HG03159 (cell line): Measurements from ENCODE around the gene EPM2AIP1.
A peak's percentile ranks its signal among the peaks of the same experiment; 100 is the strongest.
"Not testable (repeated sequence)": the region's sequence is repeated elsewhere in the genome, so short reads cannot be mapped to it uniquely, and the experiment has no call there.

Source experiments
- ATAC-seq: cut with Tn5 transposase; IDR thresholded peaks from one replicate; pipeline ENCODE4 v1.9.1; 2021; ENCODE audit warnings: mild to moderate bottlenecking, moderate library complexity; ENCODE audit not compliant: unreplicated experiment

The EPM2AIP1 gene

GRCh38 chr3:36954452-36955134, 38.3 kb downstream of the EPM2AIP1 start:
- ATAC-seq, result no peak

DNA sequence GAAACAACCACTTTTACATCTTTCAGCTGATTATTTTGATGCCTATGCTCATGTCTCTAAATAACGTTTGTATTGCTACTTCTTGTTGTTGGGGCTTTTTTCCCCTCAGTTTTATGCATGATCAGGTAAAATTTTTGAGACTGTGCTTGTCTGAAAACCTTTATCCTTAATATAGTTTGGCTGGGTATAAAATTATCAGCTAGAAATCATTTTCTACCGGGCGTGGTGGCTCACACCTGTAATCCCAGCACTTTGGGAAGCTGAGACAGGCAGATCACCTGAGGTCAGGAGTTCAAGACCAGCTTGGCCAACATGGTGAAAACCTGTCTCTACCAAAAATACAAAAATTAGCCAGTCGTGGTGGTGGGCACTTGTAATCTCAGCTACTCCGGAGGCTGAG, 45.1 kb downstream of the EPM2AIP1 start:
- ATAC-seq, result not testable (repeated sequence)

GRCh38 chr3:36945333-36945980, 47.5 kb downstream of the EPM2AIP1 start:
- no peak for ATAC-seq

GRCh38 chr3:36944641-36945270, 48.2 kb downstream of the EPM2AIP1 start, which contains the start of gene TRANK1:
TRANK1 (minus strand) TSS chr3:36945054; CDS start chr3:36944809, 245 bp downstream.
- ATAC-seq, result peak; percentile 63

DNA sequence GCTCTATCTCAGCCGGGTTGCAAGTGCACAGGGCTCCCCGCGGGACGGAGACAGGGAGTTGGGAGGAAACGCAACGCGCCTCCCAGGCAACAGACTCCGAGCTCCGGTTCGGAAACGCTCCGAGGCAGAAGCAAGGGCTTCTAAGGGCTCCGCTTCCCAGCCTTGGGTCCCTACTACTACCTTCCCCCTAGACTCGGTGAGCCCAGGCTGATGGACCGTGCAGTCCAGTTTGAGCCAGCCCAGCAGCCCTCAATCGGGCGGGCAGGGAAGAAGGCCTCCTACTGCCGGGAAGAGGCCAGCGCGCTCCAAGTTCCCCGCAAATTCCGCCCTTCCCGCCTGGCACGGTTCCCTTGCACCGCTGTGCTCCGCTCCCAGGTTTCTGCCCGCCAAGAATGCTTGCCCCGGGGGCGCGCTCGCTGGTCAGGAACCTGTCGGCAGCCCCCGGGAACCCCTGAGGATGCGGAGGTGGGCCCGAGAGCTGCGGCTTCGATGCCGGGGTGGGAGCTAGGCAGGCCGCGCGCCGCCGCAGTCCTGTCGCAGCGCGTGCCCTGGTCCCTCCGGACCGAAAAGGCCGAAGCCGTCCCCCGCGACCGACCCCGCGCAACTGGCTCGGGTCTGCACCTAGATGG, 48.8 kb downstream of the EPM2AIP1 start:
- ATAC-seq, result peak; percentile 62

GRCh38 chr3:36943601-36944000, 49.3 kb downstream of the EPM2AIP1 start:
- no peak for ATAC-seq

GRCh38 chr3:36942638-36943248, 50.2 kb downstream of the EPM2AIP1 start:
- no peak for ATAC-seq

- ATAC-seq, result no peak
These were observed 51.3 kb downstream of the EPM2AIP1 start for GRCh38 chr3:36941658-36942057.

- ATAC-seq, result no peak
These were observed 51.8 kb downstream of the EPM2AIP1 start for GRCh38 chr3:36941162-36941561.

DNA sequence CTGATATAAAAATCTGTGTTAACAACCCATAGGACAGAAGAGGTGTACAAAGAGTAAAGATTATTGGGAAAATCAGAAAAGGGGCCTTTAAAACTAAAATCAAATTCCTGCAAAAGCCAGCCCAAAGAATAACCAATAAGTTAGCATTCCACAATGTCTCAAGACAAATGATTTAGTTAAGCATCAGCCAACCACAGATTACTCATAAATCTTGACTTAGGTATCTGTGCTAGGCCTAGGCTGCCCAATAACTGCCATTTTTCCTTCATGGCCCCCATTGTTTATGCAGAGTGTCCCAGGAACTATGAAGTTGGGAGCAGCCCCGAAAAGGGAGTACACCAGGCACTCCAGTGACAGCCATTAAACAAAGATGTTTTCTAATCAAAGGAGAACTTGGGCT, 55.4 kb downstream of the EPM2AIP1 start:
- ATAC-seq, result no peak
